ENCODE measurements around the gene DPM2.

The DPM2 gene

DNA sequence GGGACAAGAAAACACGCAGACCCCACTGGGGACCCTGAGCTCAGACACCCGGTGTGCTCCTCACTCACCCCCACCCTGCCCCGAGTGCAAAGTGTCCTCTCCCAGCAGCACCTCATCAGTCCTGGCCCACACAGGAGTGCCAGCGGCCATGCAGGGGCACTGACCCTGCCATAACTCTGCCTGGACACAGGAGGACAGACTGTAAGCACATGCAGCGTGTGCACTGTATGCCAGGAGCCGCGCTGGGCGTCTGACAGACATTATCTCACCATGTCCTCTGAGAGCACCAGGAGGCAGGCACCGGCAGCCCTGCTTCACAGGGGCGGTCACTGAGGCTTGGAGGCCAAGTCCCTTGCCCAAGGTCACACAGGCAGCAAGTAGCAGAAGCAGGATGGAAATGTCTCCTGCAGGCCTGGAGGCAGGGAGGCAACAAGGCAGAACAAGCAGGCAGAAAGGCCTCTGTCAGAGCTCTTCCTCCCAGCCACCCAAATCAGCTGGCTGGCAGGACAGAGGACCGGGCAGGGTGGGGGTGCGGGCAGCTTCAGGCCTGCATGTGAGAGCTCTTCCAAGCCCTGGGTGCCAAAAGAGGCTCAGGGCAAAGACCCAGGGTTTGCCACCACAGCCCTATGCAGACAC, 34.7 kb upstream of the DPM2 start:
- DNase-seq = no peak

GRCh38 chr9:127971357-127972235, 33.9 kb upstream of the DPM2 start:
- peak; percentile 74 for DNase-seq

- DNase-seq = peak; percentile 87
Observed at GRCh38 chr9:127970401-127971313, 33.0 kb upstream of the DPM2 start.

DNA sequence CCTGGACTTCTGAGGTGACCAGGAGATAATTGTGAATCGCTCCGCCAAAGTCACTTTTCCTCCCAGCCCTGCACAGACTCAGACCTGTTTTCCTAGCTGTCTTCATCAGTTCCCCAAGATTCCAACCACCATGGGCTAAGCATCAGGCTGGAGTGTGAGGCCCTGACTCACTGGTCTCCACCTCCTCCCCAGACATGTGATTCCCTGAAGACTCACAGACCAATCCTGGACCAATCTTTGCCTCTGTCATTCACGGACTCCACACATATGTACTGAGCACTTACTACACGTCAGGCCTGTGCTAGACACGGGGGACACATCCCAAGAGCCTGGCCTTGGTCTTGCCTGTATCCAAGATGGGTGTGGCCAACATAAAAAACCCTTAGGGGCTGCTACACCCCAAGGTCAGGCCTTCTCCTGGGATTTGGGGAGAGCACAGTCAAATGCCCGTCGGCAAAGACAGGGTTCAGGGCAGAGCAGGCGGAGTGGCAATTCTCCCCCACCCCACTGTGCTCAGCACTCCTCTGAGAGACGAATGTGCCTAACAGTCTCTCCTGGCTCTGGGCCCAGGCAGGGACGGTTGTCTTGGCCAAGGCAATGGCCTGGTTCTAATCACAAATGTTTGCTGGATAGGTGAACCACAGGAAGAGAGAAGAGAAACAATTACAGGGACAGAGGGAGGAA, 31.2 kb upstream of the DPM2 start:
- DNase-seq = no peak

GRCh38 chr9:127968042-127968441, 30.4 kb upstream of the DPM2 start:
- peak; percentile 83 for DNase-seq

GRCh38 chr9:127967151-127967809, 29.6 kb upstream of the DPM2 start:
- no peak for DNase-seq

GRCh38 chr9:127966416-127967150, 28.9 kb upstream of the DPM2 start:
- no peak for DNase-seq

DNA sequence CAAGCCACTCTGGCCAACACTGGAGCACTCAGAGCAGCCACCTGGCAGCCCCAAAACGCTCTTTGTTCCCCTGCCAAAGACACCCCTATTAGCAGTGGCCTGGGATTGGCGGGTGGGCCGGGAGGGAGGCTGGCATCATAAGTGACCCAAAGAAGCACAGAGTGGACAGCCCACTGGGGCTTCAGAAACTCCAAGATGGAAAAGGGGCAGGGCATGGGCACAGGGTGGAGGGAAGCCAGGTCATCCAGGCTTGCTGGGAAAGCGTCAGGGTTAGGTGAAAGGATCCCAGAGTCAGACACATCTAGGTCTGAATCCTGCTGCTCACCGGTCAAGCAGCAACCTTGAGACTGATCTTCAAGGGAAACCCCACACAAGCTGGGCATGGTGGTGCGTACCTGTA, 28.3 kb upstream of the DPM2 start:
- no peak for DNase-seq

GRCh38 chr9:127963359-127964064, 25.9 kb upstream of the DPM2 start:
- DNase-seq = no peak

DNA sequence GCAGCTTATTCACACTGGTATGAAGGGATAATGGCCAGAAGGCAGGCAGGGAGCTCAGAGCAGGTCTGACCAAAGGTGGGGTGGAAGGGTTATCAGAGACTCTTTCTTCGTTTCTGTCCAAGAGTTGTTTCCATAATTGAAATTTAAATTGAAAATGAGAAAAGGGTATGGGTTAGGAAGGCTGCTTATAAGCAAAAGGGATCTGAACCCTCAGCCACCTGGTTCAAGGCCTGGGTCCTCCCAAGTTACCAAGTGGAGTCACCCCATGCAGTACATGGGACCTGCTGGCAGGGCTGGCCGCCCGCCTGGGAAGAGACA, 25.3 kb upstream of the DPM2 start:
- no peak for DNase-seq

DNA sequence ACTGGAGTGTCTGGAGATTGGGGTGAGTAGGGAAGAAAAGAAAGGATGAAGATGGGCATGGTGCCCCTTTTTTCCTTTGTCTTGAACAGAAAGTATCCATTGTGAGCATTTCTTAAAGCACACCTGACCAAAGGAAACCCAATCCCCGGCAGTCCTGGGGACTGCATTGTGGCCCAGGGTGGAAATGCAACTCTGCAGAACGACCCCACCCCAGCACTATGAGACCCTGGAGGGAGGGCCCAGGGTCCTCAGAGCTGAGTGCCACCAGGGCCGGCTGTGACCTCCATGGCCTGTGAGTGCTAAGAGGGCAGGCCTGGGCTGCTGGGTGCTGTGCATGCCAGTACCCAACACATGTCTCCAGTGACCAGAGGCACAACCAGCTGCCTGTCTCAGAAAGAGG, 24.6 kb upstream of the DPM2 start:
- no peak for DNase-seq

GRCh38 chr9:127961613-127962155, 24.0 kb upstream of the DPM2 start:
- no peak for DNase-seq

GRCh38 chr9:127961155-127961490, 23.5 kb upstream of the DPM2 start:
- no peak for DNase-seq

DNA sequence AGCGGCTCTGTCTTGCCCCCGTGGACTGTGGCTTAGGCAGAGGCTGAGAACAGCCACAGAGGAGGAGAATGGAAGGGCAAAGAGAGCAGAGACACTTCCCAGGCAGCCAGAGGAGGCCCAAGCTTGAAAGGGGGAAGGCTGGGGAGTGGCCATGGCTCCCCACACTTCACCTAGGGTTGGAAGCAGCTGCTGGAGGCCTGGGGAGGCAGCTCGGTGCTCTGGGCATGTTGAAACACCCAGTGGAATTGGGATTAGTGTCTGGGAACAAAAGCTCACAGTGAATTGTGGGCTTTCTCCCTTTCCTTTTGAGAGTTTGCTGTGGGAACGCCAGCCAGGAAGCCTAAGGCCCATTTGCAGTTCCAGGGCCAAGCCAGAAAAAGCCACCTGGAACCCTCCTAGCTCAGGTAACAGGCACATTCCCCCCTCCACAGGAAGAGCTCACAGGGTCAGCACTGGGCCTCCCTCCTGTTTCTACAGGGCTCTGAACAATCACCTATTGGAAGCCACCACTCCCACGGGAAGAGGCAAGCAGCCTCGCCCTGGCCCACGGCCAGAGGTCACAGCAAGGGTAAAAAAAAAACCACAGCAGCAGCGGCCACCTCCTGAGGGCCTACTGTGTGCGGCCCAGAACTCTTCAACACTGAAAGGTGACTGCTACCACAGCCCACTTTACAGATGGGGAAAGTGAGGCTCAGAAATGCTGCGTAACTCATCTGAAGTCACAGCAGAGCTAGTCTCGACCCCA, 22.9 kb upstream of the DPM2 start:
- DNase-seq = no peak

DNA sequence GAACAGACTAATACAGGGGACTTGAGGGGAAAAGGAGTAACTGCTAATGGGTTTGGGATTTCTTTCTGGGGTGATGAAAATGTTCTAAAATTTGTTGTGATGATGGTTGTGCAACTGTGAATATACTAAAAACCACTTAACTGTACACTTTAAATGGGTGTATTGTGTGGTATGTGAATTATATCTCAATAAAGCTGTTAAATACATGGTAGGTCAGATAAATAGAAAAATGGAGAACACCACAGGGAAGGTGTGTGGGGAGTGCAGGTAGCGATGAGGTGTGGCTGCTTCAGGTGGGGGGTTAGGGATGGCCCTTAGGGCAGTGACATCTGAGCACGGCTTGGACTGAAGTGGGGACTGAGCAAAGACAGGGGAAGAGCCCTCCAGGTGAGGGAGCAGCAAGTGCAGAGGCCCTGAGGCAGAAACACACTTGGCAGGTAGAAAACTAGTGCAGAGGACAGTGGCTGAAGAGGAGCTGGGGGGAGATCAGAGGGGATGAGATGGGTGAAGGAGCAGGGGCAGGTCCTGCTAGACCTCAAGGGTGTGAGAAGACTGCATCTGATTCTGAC, 22.3 kb upstream of the DPM2 start:
- no peak for DNase-seq

DNA sequence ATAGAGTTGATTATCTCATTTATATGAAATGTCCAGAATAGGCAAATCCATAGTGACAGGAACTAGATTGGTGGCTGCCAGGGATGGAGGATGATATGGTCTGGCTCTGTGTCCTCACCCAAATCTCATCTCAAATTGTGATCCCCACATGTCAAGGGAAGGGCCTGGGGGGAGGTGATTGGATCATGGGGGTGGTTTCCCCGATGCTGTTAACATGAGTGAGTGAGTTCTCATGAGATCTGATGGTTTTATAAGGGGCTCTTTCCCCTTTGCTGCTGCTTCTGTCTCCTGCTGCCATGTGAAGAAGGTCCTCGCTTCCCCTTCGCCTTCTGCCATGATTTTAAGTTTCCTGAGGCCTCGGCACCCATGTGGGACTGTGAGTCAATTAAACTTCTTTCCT, 21.7 kb upstream of the DPM2 start:
- no peak for DNase-seq

DNA sequence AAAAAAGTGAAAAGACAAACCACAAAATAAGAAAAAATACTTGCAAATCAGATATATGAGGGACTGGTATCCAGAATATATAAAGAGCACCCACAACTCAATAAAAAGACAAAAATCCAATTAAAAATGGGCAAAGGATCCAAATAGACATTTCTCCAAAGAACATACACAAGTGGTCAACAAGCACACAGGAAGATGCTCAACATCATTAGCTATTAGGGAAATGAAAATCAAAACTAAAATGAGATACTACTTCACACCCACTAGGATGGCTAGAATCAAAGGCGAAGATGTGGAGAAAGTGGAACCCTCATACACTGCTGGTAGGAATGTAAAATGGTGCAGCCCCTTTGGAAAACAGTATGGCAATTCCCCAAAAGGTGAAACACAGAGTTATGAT, 21.1 kb upstream of the DPM2 start:
- no peak for DNase-seq

DNA sequence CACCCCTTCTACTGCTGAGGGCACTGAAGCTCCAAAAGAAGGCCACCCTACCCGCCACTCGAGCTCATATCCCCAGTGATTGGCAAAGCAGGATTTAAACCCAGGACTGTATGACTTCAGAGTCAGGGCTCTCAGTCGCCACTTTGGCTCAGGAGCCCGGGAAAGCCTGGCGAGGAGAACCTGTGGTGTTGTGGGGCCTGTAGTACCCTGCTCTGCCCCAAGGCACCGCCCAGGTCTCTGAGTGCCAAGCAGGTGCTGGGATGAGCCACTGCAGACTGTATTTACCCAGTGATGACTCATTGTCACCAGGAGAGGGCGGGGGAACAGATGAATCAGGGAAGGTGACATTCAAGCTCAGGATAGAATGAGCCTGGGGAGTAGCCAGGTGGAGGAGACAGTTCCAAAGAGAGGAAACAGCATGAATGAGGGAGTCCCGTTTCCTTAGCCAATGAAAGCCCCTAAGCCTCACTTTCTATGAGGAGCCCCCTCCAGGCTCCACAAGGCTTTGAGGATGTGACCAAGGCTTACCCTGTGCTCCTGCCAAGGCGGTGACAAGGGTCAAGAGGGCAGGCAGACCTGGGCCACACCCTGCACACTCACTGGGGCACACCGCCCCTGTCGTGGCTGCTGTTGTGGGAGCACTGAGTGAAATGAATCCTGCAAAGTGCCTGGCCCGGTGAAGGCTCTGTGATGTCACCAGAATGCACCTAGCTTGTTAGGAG, 17.8 kb upstream of the DPM2 start:
- peak; percentile 95 for DNase-seq

DNA sequence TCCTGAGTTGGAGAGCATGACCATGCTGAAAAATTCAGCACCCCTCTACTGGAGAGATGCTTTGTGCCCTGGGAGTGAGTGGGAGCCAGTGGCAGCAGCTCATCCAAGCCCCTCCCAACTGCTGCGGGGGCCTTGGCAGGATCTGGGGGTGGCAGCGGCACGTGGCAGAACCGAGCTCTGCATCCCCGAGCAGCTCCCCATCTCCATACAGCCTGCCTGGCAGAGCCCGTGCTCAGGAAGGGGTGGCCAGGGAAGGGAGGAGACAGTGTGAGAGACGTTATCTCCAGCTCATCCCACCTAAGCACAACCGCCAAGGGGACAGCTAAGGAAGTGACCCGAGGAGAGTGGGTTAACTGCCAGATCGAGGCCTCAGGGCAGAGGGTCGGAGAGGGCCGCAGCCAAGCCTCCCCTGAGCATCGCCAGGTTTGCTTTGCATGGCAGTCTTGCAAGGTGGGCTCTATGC, 17.2 kb upstream of the DPM2 start:
- DNase-seq = no peak

Data from activated effector memory CD4-positive, alpha-beta T cell treated with anti-CD3 and anti-CD28 coated beads, Interleukin-2, amount 50 U/mL, for 16 hours (primary cell).